HG03103 (cell line): ENCODE results near the gene NME9.
A peak's percentile ranks its signal among the peaks of the same experiment; 100 is the strongest.
"Not testable (repeated sequence)": the region's sequence is repeated elsewhere in the genome, so short reads cannot be mapped to it uniquely, and the experiment has no call there.

Experiments used
- ATAC-seq: cut with Tn5 transposase; IDR thresholded peaks from one replicate; pipeline ENCODE4 v1.9.1; 2021; ENCODE audit warnings: low read depth; ENCODE audit not compliant: unreplicated experiment

Gene NME9, protein sequence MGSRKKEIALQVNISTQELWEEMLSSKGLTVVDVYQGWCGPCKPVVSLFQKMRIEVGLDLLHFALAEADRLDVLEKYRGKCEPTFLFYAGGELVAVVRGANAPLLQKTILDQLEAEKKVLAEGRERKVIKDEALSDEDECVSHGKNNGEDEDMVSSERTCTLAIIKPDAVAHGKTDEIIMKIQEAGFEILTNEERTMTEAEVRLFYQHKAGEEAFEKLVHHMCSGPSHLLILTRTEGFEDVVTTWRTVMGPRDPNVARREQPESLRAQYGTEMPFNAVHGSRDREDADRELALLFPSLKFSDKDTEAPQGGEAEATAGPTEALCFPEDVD

DNA sequence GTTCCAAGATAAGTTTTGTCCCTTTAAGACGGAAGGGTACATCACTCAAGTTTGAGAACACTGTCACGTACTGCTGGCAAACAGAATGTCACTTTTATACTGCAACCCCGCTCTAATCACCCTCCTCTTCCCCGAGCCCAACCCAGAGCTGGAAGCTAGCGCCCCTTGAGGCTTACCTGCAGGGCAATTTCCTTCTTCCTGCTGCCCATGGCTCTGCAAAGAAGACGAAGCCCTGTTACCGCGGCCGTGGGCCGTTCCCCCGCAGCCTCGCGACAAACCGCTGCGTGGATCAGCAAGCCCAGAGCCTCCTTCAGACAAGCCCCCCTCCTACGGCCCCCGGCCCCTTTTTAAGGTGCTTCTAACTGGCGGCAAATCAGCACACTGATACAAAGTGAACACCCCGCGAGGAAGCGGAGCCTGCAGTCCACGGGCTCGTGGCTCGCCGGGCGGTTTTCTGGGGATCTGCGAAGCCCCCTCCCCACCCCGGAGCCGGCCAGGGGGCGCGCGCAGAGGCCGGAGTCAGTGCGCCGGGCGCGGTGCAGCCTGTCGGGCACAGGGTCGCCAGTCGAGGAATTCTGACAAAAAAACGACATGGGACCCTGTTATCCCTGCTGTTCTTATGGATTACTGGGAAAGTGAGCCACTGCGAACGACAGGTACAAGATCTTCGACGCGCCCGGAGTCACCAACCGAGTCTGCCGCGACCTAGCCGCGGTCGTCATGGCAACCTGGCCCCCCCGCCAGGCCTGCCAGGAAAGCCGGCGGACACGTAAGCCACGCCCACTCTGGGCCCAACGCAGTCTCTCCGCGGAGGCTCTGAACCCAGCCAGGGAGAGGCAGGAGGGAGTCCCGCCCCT, at the start of gene NME9:
Gene NME9, minus strand, starts transcription at position 725 of the 857 bp plus-strand sequence. Its CDS starts 516 bp downstream, at position 209.
- peak; percentile 71 for ATAC-seq

DNA sequence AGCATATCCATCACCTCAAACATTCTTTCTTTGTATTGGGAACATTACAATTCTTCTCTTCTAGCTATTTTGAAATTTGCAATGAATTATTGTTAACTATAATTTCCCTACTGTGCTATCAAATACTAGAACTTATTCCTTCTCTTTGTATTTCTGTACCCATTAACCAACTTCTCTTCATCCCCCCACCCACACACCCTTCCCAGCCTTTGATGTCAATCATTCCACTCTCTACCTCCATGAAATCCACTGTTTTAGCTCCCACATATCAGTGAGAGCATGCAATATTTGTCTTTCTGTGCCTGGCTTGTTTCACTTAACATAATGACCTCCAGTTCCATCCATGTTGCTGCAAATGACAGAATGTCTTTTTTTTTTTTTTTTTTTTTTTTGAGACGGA, 49.3 kb upstream of the NME9 start:
- ATAC-seq, result no peak

DNA sequence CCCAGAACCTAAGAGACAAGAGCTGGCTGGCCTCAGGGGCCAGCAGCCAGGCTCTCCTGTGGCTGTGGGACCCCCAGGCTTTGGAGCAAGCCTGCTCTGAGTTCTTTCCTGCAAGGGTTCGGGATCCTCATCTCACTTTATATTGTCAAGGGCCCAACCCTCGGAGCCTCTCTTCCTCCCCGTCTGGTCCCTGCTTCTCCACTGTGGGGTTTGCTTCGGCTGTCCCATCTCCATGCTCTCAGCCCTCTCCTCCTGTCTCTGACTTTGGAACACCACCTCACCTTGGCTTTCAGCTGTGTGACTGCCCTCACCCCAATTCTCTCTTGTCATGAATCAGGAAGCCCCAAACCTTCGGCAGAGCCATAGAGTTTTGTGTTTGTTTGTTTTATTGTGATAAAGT, 48.7 kb upstream of the NME9 start:
- ATAC-seq, result no peak

DNA sequence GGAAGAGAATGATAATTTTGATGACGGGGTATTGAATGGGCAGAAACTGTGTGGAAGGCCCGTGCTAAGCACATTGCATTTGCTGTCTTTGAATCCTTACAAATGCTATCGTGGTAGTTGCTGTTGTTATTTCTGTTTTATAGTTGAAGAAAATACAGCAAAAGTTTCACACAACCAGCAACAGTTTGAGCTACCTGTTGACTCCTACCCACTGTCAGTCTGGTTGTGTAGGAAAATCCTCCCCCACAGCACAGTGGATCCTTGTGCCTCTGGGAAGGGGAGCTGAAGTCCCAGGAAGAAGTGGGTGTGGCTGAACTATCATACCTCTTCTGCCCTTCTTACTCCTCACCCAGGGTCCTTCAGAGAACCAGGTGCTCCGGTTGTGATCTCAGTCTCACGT, 48.2 kb upstream of the NME9 start:
- ATAC-seq, result no peak

DNA sequence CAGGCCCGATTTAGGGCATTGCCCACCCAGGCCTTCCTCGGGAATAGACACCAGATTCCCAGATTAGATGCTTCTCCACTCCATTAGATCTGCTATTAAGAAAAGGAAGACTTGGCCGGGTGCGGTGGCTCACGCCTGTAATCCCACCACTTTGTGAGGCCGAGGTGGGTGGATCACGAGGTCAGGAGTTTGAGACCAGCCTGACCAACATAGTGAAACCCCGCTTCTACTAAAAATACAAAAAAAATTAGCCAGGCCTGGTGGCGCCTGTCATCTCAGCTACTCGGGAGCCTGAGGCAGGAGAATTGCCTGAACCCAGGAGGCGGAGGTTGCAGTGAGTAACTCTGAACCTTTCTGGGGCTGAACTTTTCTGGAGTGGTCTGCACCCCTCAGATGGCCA, 47.6 kb upstream of the NME9 start:
- ATAC-seq, result not testable (repeated sequence)

DNA sequence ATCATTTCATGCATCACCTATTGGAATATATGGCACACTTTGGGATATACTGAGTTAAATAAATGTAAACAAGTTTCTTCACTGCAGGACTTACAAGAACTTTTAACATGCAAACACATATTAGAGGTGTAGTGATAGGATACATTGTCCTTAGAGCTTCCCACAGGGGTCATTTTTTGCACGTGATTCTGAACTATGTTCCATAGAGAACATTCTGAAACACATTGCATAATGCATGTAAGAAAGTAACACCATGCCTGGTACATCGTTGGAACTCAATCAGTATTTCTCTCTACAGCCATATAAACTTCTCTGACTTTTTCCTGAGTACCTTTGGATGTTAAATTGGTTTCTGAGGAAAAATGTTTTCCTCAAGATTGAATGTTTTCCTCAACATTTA, 47.0 kb upstream of the NME9 start:
- ATAC-seq, result no peak

DNA sequence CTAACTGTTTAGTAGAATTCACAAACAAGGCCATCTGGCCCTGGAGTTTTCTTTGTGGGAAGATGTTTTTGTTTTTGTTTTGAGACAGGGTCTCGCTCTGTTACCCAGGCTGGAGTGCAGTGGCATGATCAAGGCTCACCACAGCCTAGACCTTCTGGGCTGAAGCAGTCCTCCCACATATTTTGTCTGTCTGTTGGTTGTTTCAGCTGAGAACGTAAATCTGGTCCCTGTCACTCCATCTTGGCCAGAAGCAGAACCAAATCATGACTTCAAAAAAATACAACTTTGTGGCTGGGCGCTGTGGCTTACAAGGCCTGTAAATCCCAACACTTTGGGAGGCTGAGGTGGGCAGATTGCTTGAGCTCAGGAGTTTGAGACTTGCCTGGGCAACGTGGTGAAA, 45.8 kb upstream of the NME9 start:
- ATAC-seq, result no peak

DNA sequence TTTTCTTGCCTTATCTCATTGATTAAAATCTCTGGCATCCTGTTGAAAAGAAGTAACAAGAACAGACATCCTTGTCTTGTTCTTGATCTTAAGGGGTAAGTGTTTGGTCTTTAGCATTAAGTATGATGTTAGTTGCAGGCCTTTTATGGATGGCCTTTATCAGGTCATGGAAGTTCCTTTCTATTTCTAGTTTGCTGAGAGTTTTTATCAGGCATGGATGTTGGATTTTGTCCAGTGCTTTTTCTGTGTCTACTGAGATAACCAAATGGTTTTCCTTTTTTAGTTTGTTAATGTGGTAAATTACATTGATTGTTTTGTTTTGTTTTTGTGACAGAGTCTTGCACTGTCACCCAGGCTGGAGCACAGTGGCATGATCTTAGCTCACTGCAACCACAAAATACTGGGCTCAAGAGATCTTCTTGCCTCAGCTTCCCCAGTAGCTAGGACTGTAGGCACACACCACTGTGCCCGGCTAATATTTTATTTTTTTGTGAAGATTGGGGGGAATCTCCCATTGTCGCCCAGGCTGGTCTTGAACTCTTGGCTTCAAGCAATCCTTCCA, 45.0 kb upstream of the NME9 start:
- ATAC-seq, result no peak

DNA sequence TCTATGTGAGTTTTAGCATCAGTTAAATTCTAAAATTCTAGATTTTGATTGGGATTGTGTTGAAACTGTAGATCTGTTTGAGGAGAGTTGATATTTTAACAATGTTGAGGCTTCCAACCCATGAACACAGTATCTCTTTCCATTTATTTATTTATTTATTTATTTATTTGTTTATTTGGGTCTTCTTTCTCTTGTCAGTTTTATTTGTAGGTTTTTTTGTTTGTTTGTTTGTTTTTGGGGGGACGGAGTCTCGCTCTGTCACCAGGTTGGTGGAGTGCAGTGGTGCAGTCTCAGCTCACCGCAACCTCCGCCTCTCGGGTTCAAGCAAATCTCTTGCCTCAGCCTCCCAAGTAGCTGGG, 44.1 kb upstream of the NME9 start:
- ATAC-seq, result no peak

DNA sequence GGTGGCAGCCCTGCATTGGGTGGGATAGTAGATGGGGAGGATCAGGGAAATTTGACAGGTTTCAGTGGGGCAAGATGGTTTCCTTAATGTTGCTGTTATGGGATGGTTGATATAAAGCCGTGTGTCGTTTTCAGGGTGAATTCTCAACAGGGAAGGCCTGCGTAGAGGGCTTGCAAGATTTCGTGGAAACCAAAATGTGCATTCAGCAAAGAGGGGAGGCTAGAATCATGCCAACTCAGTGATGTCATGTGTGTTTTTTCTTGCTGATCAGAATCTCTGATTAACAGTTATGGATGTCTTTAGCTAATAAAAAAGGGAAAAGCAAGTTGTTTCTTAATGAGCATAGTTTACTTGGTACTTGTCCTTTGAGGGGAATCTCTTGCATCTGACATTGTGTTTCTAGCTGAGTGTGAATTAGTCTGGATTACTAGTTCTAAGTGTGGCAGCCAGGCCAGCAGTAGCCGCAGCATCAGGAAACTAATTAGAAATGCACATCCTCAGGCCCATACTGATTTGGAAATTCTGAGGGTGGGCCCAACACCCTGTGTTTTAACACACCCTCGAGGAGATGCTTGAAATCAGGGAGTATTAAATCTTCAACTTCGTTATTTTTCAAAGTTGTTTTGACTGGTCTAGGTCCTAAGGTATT, 43.6 kb upstream of the NME9 start:
- ATAC-seq, result no peak

DNA sequence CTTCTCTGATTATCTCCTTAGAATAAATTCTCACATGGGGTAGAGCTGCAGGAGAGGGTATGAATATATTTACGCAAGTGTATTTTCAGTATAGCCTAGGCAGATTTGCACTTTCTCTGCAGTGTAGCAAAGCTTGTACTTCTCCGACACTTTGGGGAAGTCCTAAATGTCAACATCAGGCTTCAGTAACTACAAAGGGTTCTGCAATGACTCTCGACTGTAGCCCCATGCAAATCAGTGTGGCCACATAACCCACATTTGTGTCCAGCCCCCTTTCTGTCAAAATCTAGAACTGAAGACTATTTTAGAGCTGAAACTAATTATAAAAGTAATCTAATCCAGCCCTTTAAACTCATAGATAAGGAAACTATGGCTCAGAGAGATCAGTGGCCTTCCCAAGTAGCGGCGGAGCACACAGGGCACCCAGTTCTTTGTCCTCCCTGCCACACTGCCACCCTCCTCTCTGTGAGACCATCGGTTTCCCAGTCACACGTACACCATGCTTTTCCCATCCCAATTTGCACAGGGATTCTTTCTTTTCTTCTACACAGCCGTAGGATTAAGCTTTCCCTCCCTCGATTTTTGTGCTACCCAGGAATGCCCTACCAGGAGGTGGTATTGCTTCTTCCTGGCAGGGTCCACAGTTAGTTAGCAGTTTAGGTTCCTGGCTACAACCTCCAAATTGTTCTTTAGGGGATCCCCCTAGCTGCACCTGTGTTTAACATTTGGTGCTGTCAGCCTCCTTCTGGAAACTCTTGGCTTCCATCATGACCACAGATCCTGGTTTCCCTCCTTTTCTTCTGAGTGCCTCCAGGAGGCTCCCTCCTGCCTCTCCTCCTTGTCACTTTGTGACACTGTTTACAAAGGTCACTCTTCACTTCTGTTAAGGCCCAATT, 41.7 kb upstream of the NME9 start:
- ATAC-seq, result peak; percentile 99

DNA sequence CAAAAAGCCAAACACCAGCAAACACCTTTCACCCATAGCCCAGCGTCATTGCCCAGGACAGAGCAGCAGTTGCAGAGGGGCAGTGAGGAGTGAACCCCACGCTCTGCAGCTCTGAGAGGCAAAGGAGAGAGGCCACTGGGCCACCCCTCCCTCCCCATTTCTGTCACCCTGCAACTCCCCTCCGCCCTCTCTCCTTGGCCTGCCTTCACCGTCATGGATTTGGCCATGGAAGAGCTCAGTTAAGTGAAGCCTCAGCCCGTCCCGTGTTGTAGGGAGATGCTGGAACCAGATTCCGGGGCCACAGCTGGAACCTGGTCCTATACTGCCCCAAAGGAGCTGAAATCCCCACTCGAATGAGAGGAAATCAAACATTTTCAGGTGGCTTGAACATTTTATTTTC, 40.7 kb upstream of the NME9 start:
- no peak for ATAC-seq

DNA sequence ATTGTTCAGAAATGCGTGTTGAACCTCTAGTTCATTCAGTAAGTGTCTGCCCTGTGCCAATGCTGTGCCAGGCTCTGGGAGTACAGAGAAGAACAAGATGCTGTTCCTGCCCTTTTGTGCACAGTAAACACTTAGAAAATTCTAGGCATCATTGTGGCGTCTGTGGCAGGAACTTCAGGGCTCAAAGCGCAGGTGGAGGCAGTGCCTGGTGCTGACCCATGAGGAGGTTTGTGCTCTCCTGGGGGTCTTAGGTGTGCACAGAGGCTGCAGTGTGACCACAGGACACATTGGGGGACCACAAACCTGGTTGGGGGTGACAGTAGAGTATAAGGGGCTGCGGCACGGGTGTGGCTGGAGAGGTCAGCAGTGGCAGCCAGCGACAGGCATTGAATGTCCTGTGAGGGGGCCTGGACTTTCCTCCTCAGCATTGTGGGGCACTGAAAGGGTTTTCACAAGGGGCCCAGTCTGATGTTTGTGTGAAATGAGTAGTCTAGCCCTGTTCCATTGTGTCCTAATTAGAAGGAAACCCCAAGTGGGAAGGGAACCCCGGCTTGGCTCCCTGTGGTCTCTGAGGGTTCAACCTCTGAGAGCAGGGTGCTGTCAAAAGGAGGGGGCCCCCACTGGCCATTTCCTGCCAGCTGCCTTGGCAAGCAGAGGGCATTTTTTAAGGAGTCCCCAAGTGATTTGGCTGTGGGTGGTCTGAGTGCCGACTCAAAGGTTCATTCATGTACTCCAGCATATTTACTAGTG, 39.7 kb upstream of the NME9 start:
- no peak for ATAC-seq

DNA sequence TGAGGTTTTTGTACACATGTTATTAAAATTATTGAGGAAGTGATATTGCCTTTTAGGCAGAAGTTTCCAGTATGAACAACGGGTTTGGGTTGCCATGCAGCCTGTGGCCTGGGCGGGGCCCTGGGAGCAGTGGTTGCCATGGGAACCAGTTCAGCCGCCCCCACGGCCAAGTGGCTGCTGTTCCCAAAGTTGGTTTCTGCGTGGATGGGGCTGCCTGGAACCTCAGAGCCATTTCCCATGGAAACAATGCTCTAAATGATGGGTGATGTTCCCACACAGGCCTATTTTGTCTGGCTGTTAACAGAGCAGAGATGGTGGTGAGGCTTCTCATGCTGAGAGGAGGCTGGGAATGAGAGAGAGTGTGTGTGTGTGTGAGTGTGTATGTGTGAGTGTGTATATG, 38.3 kb upstream of the NME9 start:
- no peak for ATAC-seq

DNA sequence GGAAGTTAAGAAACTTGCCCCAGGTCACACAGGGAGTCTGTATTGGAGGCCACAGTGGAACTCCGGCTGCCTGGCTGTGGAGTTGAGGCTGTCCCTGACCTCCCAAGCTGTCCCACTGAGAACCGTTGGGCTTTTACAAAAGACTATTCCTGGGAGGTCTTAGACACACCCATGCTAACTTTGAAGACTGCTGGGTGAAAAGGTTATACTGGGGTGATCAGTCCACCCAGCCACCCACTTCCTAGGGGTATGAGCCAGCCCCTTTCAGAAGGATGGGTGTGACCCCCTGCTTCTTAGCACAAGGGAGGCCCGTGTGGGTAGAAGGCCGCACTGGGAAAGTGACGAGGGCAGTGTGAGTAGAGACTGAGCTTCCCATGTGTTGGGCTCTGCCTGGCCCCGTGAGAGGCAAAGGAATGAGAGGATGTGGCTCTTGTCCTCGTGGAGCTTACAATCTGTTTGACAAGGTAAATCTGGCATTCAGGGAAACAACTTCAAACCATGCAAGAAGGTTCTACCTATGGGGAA, 37.7 kb upstream of the NME9 start:
- no peak for ATAC-seq

DNA sequence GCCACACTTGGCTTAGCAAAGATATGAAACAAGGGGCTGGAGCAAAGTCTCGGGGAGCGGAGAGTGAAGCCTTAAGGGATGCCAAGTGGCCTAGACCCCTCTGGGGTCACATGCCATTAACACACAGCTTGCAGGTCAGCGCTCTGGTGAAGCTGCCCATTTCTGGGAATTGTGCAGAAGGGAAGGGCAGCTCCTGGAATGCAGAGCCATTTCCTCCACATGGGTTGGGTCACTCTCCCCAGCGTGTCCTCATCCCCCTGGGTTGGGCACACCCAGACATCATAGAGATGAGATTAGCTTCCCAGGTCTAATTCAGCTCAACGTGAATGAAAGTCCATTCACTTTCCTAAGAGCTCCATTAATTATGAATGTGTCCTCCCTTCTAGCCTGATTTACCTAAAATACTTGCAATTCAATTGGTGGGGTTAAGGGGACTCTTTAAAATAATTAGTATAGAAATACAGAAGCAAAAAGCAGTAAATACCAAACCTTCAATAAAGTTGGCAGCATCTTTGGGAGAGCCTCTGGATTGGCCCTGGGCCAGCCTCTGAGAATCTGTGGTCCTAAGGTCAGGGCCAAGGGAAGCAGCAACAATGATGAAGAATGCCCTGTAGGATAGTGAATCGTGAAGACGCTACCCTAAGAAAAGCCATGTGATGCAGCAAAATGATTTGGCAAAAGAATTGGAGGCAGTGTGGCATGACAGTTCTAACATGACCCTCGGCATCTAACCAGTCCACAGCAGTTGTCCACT, 36.5 kb upstream of the NME9 start:
- ATAC-seq, result no peak

DNA sequence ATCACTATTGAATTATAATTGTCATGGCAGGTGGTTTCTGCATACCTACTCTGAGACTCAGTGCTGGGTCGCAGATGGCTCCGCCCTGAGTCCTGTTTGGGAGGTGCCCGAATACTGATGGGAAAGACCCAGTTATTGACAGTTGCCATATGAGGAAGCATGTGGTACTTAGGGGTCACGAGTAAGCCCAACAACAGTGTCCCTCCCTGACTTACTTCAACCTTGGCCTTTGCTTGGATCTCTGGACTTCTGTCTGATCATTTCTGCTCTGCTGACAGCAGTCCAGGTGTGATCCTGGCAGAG, 35.6 kb upstream of the NME9 start:
- no peak for ATAC-seq

DNA sequence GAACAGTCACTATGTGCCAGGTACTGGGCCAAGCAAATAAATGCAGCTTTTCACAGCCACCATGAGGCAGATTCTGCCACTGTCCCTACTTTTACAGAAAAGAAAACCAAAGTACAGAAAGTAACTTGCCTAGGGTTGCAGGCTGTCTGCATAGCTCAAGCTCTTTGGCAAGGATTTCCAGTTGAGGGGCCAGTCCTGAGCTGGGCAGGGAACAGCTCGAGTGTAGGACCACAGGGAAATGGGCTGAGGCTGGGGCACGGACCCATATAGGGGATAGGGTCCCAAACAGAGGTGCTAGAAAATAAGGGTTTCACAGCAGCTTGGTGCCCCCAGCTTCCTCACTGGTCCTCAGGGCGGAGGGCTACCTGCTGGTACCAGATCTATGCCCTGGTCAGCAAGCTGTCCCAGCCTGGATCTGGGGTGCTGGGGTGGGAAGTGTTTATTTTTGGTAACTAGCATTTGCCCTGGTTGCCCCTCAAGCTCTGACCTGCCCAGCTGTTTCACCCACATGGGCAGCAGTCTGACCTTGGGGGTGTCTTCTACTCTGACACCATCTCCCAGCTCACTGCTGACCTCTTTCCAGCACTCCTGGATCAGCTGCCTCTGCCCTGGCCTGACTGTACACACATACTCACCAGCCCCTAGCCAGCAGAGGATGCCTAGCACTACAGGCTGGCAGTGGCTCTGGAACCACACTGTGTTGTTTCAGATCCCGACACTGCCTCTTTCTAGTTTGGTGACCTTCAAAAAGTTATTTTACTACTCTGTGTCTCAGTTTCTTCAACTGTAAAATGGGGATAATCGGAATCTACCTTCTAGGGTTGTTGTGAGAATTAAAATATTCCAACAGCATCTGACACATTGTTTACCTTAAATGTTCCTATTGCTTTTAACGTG, 35.0 kb upstream of the NME9 start:
- ATAC-seq, result no peak
